SKM-1 (cell line): ENCODE results near the gene UCP1.
A peak's percentile ranks its signal among the peaks of the same experiment; 100 is the strongest.
"Not testable (repeated sequence)": the region's sequence is repeated elsewhere in the genome, so short reads cannot be mapped to it uniquely, and the experiment has no call there.

Experiments
- DNase-seq: peaks from one replicate; lab custom pipeline; 2025; ENCODE audit not compliant: unreplicated experiment; lab: John Stamatoyannopoulos, UW

UCP1 gene

GRCh38 chr4:140556372-140557085 lies 12.2 kb downstream of the UCP1 start:
- DNase-seq, result no peak

DNA sequence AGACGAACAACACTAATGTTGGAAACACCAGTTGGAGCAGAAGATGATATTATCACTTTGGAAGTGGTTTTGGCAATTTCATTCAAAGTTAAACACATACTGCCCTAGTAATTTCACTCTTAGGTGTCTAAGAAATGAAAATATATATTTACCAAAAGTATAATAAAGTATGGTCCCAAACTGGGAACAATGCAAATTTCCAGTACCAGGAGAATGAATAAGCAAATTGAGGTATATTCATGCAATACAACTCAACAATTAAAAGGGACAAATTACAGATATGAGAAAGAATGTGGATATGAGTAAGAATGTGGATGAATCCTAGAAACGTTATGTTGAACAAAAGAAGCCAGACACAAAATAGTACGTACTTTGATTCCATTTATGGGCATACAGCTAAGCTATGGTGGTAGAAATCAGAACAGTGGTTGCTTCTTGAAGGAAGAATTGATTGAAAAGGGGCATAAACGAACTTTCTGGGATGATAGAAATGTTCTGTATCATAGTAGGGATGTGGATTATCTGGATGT lies 34.7 kb downstream of the UCP1 start:
- no peak for DNase-seq

GRCh38 chr4:140529434-140529833 lies 39.3 kb downstream of the UCP1 start:
- no peak for DNase-seq

DNA sequence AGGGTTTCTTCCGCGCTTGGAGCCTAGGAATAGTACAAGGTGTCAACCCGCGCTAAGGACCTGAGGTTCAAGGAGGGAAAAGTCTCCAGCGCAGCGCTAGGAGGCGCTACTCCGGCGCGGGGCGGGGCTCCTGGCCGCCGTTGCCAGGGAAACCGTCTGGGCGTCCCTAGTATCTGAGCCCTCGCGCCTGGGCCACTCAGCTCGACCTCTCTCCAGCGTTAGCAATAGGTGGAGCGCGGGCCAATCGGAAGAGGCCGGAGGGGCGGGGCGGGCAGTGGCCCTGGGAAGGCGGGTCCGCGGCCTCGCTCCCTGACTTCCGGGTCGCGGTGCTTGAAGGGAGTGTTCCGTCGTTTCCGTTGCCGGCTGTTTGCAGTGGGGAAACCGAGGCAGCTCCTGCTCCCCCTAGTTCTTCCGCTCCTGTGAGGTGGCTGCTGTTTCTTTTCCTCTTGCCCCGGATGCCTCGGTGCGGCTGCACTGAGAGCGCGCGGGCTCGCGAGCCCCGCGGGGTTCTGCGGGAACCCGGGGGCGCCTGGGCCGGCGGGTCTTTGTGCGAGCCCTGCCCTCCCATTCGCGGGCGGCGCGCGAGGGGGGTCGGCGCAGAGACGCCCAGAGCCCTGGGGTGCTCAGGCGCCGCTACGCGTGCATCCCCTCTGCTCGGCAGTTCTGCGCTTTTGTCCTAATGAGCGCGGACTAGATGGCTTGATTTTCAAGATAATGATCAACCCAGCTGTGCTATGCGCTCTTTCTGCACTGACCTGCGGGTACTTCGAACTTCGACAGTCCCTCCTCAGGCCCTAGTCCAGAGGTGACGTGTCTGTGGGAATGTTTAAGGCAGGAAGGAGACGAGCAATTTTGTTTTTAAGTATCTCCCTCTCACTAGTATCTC lies 44.7 kb downstream of the UCP1 start, which contains the start of gene ELMOD2:
ELMOD2 (plus strand) TSS at position 312 of the 886 bp plus-strand sequence. CDS start 1,261 bp downstream, outside the sequence.
- peak; percentile 95 for DNase-seq

DNA sequence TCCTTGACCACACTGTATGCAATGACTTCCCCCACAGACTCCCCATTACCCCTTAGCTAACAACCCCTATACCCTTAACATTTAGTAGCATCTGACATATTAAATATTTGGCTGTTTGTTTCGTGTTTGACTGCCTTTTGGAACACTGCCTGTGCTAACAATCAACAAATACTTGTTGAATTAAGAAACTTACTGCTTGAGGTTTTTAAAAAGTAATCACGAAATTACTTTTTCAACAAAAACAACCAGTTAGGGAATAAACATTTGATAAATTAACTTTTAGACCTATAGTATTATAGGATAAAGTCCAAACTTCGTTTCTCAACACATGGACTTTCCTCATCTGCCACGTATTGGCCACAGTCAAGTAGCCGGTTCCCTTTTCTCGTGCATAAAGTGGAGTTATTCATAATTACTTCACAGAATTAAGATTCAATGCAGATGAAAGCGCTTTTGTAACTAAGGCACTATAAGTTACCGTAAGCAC lies 45.3 kb downstream of the UCP1 start:
- DNase-seq, result no peak

DNA sequence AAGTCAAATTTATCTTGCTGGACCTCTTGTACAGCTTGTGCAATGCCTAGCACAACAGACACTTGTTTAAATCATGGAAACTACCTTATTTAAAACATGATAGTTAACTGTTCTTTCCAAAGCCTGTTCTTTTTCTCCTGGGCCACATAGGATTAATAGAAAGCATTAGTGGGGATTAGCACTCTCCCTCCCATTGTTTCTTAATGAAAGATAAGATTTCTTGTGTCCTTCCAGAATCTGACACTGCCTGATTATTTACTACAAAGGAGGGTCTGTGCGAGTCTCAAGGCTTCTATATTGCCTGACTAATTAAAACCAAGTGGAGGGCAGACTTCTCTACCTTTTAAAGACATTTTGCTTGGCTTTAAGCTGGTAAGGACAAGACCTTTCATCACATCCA lies 53.3 kb downstream of the UCP1 start:
- no peak for DNase-seq

DNA sequence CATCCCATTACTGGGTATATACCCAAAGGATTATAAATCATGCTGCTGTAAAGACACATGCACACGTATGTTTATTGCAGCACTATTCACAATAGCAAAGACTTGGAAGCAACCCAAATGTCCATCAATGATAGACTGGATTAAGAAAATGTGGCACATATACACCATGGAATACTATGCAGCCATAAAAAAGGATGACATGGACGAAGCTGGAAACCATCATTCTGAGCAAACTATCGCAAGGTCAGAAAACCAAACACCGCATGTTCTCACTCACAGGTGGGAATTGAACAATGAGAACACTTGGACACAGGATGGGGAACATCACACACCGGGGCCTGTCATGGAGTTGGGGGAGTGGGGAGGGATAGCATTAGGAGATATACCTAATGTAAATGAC lies 55.0 kb downstream of the UCP1 start:
- not testable (repeated sequence) for DNase-seq
